Pancreas (tissue), 10 donors: ENCODE data around the gene GALNT1. TPM values are rescaled to one million over a fixed set of nuclear protein-coding genes. Genes with fewer than 3 reads are reported as not detected.

Experiments
- ATAC-seq, 4 donors: fragments of 200-7000 bp; cut with Tn5 transposase; one replicate each; pipeline versions ENCODE4 v1.8.0 to v1.9.1; 2020; ENCODE audit warnings: mild to moderate bottlenecking in 4 of 4, moderate library complexity in 4 of 4
- DNase-seq, 6 donors: peaks; one replicate each; pipeline ENCODE4 v3.0.0-alpha.2; 2020
- FAIRE-seq: peaks from 2 replicates; lab custom pipeline; 2012; peaks lifted over from hg19 to GRCh38; lab: Jason Lieb, UNC
- H3K27ac ChIP-seq, 4 donors: fragments of 200-600 bp; sonication (generic); 1 replicate in 3 of 4; 2 replicates in 1 of 4; pipeline versions ENCODE4 v1.5.0 to v1.8.0; 2020
- H3K27me3 ChIP-seq, 4 donors: fragments of 200-600 bp; one replicate each; pipeline ENCODE4 v1.8.0; 2021
- H3K36me3 ChIP-seq, 3 donors: fragments of 200-600 bp; sonication (generic) in 1 of 3; one replicate each; pipeline versions ENCODE4 v1.5.0 to v1.8.0; 2020 to 2021
- H3K4me1 ChIP-seq, 3 donors: fragments of 200-600 bp; one replicate each; pipeline ENCODE4 v1.8.0; 2021
- H3K4me3 ChIP-seq, 4 donors: fragments of 200-600 bp; sonication (generic) in 2 of 4; one replicate each; pipeline versions ENCODE4 v1.5.0 to v1.8.0; 2020 to 2021
- H3K9me3 ChIP-seq, 4 donors: fragments of 200-600 bp; one replicate each; pipeline ENCODE4 v1.8.0; 2021
- WGBS, 2 donors: extraction: QIAGEN DNeasy Blood & Tissue Kit; methylation state at CpG; one replicate each; pipeline ENCODE4 v1.1.7; 2013; 5-methylcytosine and 5-hydroxymethylcytosine counted together
- intact Hi-C, 3 donors: fragments of 100-400 bp; cut with DNase I; formaldehyde crosslinking; loops; one replicate each; pipeline versions ENCODE4 v1.11.1 to v1.14.2; 2022
- polyA plus RNA-seq, 2 donors: library from polyadenylated mRNA; stranded (reverse); fragments of 200-250 nt; gene quantifications; one replicate each; pipeline ENCODE4 v1.2.3, GENCODE V29; 2013
- total RNA-seq, 6 donors: library from RNA; stranded (reverse); fragmentation: NEBNext Ultra II Directional in 4 of 6; extraction: Animal tissue kit (Norgen Biotek cat#: 25700) in 4 of 6; gene quantifications; one replicate each; pipeline versions ENCODE4 v1.2.1 to v1.2.4, GENCODE V29; 2021 to 2023
- TF ChIP-seq, protein P1 (sequence below), 4 donors: fragments of 200-600 bp; sonication (generic) in 3 of 4; IDR thresholded peaks; one replicate each; pipeline versions ENCODE4 v1.5.0 to v1.8.0; 2021; ENCODE audit warnings: antibody characterized with exemption in 4 of 4
- donor health status: healthy with polysubstance abuse.
- donor health status: DM: no; HTN: no; CAD: no; lungs with moderate emphysema.
- donor health status: DM: no; HTN: no; CAD: no.
- donor health status: control.
- donor health status: control.
- donor health status: Bipolar disorder and iron deficiency.
- donor health status: DM: yes; HTN: yes; CAD: no.
- donor health status: DM: no; HTN: no; CAD: no.
- donor health status: DM: no; HTN: no; CAD: no.
- donor health status: DM: yes; HTN: yes; CAD: no.

GALNT1 gene
- total and polyA plus RNA-seq, 8 donors, result 6.8 to 59.6 (median 25.8) TPM

- Histone ChIP-seq H3K27ac (no peak overlapping the region), H3K4me1 (peaks cover 0 to 9% (median 0%) of the 10 kb centered on the region in 3 donors), H3K4me3 (no peak overlapping the region), H3K9me3 (no peaks in the 10 kb centered on the region), H3K27me3 (no peaks in the 10 kb centered on the region), H3K36me3 (no peaks in the 10 kb centered on the region)
- FAIRE-seq (no peak), ATAC-seq (no peak), DNase-seq (no peak)
- TF ChIP-seq, protein P1, sequence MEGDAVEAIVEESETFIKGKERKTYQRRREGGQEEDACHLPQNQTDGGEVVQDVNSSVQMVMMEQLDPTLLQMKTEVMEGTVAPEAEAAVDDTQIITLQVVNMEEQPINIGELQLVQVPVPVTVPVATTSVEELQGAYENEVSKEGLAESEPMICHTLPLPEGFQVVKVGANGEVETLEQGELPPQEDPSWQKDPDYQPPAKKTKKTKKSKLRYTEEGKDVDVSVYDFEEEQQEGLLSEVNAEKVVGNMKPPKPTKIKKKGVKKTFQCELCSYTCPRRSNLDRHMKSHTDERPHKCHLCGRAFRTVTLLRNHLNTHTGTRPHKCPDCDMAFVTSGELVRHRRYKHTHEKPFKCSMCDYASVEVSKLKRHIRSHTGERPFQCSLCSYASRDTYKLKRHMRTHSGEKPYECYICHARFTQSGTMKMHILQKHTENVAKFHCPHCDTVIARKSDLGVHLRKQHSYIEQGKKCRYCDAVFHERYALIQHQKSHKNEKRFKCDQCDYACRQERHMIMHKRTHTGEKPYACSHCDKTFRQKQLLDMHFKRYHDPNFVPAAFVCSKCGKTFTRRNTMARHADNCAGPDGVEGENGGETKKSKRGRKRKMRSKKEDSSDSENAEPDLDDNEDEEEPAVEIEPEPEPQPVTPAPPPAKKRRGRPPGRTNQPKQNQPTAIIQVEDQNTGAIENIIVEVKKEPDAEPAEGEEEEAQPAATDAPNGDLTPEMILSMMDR (IDR thresholded peaks at IDR 0.05), result no peak
- WGBS, 2 donors, result 83 to 92% methylated on average over 4 of the region's 4 CpGs
- intact Hi-C loops, result no loop called here
Observed at GRCh38 chr18:35593859-35594258, 12.3 kb downstream of the GALNT1 start.

- intact Hi-C loops, result no loop called here
- 98 to 100% methylated on average over 2 to 4 of the region's 4 CpGs for WGBS, 2 donors
- DNase-seq (no peak), ATAC-seq (no peak), FAIRE-seq (no peak)
- Histone ChIP-seq H3K27ac (no peak overlapping the region), H3K4me1 (peaks cover 0 to 9% (median 0%) of the 10 kb centered on the region in 3 donors), H3K36me3 (no peaks in the 10 kb centered on the region), H3K4me3 (no peak overlapping the region), H3K9me3 (no peaks in the 10 kb centered on the region), H3K27me3 (no peaks in the 10 kb centered on the region)
- TF ChIP-seq, protein P1 (IDR thresholded peaks at IDR 0.05), result no peak
Observed at GRCh38 chr18:35597758-35598157, 16.2 kb downstream of the GALNT1 start.

GRCh38 chr18:35602193-35602820 lies 20.8 kb downstream of the GALNT1 start:
- H3K36me3 ChIP-seq, result no peaks in the 10 kb centered on the region
- H3K4me1 ChIP-seq, result no peaks in the 10 kb centered on the region
- ATAC-seq (no peak), DNase-seq (no peak), FAIRE-seq (no peak)
- WGBS, 2 donors, result 92 to 96% methylated on average over 4 of the region's 4 CpGs
- no peak overlapping the region for H3K4me3 ChIP-seq
- no peaks in the 10 kb centered on the region for H3K27me3 ChIP-seq
- no peak overlapping the region for H3K27ac ChIP-seq
- intact Hi-C loops, result no loop called here
- H3K9me3 ChIP-seq, result no peaks in the 10 kb centered on the region
- TF ChIP-seq, protein P1 (IDR thresholded peaks at IDR 0.05), result no peak

DNA sequence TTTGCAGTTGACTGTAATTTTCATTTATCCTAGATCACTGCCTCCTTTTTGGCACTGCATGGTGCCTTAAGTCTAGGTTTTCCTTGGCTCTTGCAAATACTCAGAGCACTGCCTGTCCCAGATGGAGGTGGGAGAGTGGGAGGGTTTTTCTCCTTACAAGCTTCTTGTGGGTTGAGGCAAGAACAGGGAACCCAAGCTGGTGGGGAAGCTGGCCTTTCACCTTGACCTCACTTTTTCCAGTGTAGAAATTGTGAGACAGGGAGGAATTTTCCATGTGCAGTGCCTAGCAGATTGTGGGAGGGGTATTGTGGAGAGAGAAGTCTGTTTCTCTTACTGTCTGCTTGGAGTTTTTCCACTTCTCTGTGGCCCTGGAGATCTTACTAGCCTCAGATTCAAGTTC lies 21.5 kb downstream of the GALNT1 start:
- TF ChIP-seq, protein P1 (IDR thresholded peaks at IDR 0.05), result no peak
- Histone ChIP-seq H3K4me3 (no peak overlapping the region), H3K4me1 (peaks cover 0 to 2% (median under 1%) of the 10 kb centered on the region in 3 donors), H3K27me3 (no peaks in the 10 kb centered on the region), H3K27ac (no peak overlapping the region), H3K36me3 (no peaks in the 10 kb centered on the region), H3K9me3 (no peaks in the 10 kb centered on the region)
- FAIRE-seq (no peak), ATAC-seq (no peak), DNase-seq (no peak)
- intact Hi-C loops, result no loop called here

DNA sequence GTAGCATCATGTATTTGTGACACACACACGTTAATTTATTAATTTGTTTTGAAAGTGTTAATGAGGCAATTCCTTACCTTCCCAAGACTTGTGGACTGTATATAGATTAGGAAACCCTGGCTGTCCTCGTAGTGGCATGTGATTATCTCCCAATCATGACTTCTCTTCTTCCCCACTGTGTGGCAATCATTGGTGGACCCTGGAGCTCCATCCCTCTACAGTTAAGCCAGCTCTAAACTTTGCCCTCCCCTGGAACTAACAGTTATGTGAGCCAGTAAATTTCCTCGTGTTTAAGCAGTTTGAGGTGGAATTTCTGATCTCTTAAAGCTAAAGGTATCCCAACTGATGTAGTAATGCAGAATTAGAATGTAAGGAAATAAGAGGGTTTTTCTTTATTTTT lies 22.0 kb downstream of the GALNT1 start:
- DNase-seq, result no peak
- no peak for FAIRE-seq
- 93 to 94% methylated on average over 3 of the region's 3 CpGs for WGBS, 2 donors

More for the DNA sequence above, 22.0 kb downstream of the GALNT1 start:
- intact Hi-C loops, result no loop called here
- H3K4me3 ChIP-seq, result no peak overlapping the region
- peaks cover 0 to 6% (median 5%) of the 10 kb centered on the region in 3 donors for H3K4me1 ChIP-seq
- TF ChIP-seq, protein P1 (IDR thresholded peaks at IDR 0.05), result no peak
- H3K9me3 ChIP-seq, result no peaks in the 10 kb centered on the region
- H3K36me3 ChIP-seq, result no peaks in the 10 kb centered on the region
- no peak overlapping the region for H3K27ac ChIP-seq
- ATAC-seq, result no peak
- no peaks in the 10 kb centered on the region for H3K27me3 ChIP-seq
